Measurements from ENCODE around the gene ZNF865. TPM values are rescaled to one million over a fixed set of nuclear protein-coding genes. Genes with fewer than 3 reads are reported as not detected.

The ZNF865 gene
- total RNA-seq, 1 experiment from 2014 or later, result 16.2 TPM

- TF ChIP-seq ZBTB33 (IDR thresholded peaks at IDR 0.05; ENCODE audit: extremely low read depth, insufficient replicate concordance, low read length) (no peak), CBX3 (IDR thresholded peaks at IDR 0.05; ENCODE audit: low read depth) (no peak)
Observed at GRCh38 chr19:55578031-55578760, 27.3 kb upstream of the ZNF865 start (continued).

- DNase-seq (ENCODE audit: low read depth, low spot score) (no peak), ATAC-seq (no peak)
- H3K27ac ChIP-seq (ENCODE audit: low read depth, low read length), result peak overlapping the region; percentile 78
- POLR2A ChIA-PET, result no interaction called here
- no peaks in the 10 kb centered on the region for H3K27me3 ChIP-seq (ENCODE audit: insufficient read depth, low read length)
- no peaks in the 10 kb centered on the region for H4K20me1 ChIP-seq (ENCODE audit: insufficient read depth)
- no peaks in the 10 kb centered on the region; a peak in 2 of 4 replicates for H3K36me3 ChIP-seq (ENCODE audit: control insufficient read depth in 1 of 2, insufficient read depth in 2 of 2, low read length in 2 of 2)
- H3K9me2 ChIP-seq (ENCODE audit: insufficient read depth), result no peaks in the 10 kb centered on the region
- peak overlapping the region; percentile 86 for H3K9ac ChIP-seq (ENCODE audit: low read length)
- BruUV-seq (replicated peaks), result no TSS peak
- H3K4me3 ChIP-seq (replicated peaks in 1 of 2; ENCODE audit: low read depth in 1 of 2, low read length in 2 of 2), result peak overlapping the region; percentile 92 to 94
- intact Hi-C loops (cut with micrococcal nuclease), result no loop called here
- H3K4me1 ChIP-seq (ENCODE audit: control insufficient read depth in 1 of 2, insufficient read depth in 2 of 2, low read length in 2 of 2), result peaks cover 7 to 14% of the 10 kb centered on the region in 2 experiments; a peak in 3 of 4 replicates
- H3K79me2 ChIP-seq (ENCODE audit: insufficient read depth, low read length), result peaks cover 16% of the 10 kb centered on the region
- RAD21 ChIA-PET (ENCODE audit: low non-redundant PET in 1 of 2, low total read pairs in 2 of 2, uncharacterized antibody in 2 of 2, unreplicated experiment in 2 of 2), result no interaction called here
- CTCF ChIA-PET, result no interaction called here
- H2AFZ ChIP-seq (ENCODE audit: low read depth, low read length, poor library complexity, severe bottlenecking), result no peak overlapping the region
- H3K4me2 ChIP-seq (ENCODE audit: low read length), result peak overlapping the region; percentile 84
- H3K9me3 ChIP-seq (ENCODE audit: control insufficient read depth in 1 of 2, insufficient read depth in 1 of 2, low read depth in 1 of 2, low read length in 2 of 2), result no peaks in the 10 kb centered on the region
- TF ChIP-seq ZFX (IDR thresholded peaks at IDR 0.05) (no peak), SP1 (IDR thresholded peaks at IDR 0.05; ENCODE audit: low read depth) (no peak), TCF7L2 (IDR thresholded peaks at IDR 0.05; ENCODE audit: borderline replicate concordance, extremely low read depth, insufficient read depth, insufficient read length) (no peak), ELF1 (IDR thresholded peaks at IDR 0.05; ENCODE audit: borderline replicate concordance, low read depth) (no peak), SRF (IDR thresholded peaks at IDR 0.05; ENCODE audit: low read depth) (no peak), POLR2A (IDR thresholded peaks at IDR 0.05; ENCODE audit: borderline replicate concordance, extremely low read depth, insufficient read depth, insufficient read length) (no peak), EZH2 (IDR thresholded peaks at IDR 0.05) (no peak), ZNF274 (IDR thresholded peaks at IDR 0.05; ENCODE audit: low read depth, low read length) (no peak), EGR1 (IDR thresholded peaks at IDR 0.05; ENCODE audit: low read depth) (no peak), SIN3A (IDR thresholded peaks at IDR 0.05; ENCODE audit: low read depth) (no peak), CEBPB (IDR thresholded peaks at IDR 0.05; ENCODE audit: low read depth) (no peak), RAD21 (IDR thresholded peaks at IDR 0.05; ENCODE audit: low read depth) (no peak), YY1 (IDR thresholded peaks at IDR 0.05; ENCODE audit: extremely low read depth, insufficient replicate concordance, low read depth, low read length) (no peak), ATF3 (IDR thresholded peaks at IDR 0.05) (no peak), ZBTB33 (IDR thresholded peaks at IDR 0.05; ENCODE audit: extremely low read depth, insufficient replicate concordance, low read length) (no peak), JUND (IDR thresholded peaks at IDR 0.05) (no peak), POLR2AphosphoS5 (IDR thresholded peaks at IDR 0.05; ENCODE audit: low read depth, low read length) (no peak)
Observed at GRCh38 chr19:55578761-55579747, 26.4 kb upstream of the ZNF865 start.
